OCI-LY3 (cell line): ENCODE measurements around the gene GIPR.

Experiments used
- EZH2phosphoT487 ChIP-seq: fragments of 200-600 bp; shearing (Covaris generic); IDR thresholded peaks from 2 replicates; pipeline ENCODE4 v1.6.1; 2018; ENCODE audit warnings: antibody characterized with exemption, mixed run types, low read depth
- TF ChIP-seq, protein P1 (sequence below): fragments of 200-600, 300-600 bp; sonication (generic); IDR thresholded peaks from 2 replicates; pipeline ENCODE4 v1.5.1; 2014; ENCODE audit warnings: antibody characterized with exemption, low read length, low read depth

DNA sequence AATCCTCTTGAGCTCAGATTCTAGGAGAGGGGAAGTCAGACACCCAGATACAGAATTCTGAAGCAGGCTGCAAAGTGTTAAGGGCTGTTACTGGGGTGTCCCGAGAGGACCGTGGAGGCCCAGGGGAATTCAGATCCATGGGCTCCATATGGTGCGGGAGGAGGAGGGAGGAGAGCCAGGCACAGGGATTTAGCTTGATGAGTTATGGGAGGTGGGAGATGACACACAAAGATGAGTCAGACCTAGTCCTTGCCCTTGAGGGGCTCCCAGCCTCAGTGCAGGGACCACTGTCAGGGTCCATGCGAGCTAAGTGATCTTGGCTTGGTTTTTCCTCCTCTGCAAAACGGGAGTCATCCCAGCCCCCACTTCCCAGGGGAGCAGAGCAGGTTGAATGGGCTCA is 14.4 kb upstream of the GIPR start:
- TF ChIP-seq, protein P1, sequence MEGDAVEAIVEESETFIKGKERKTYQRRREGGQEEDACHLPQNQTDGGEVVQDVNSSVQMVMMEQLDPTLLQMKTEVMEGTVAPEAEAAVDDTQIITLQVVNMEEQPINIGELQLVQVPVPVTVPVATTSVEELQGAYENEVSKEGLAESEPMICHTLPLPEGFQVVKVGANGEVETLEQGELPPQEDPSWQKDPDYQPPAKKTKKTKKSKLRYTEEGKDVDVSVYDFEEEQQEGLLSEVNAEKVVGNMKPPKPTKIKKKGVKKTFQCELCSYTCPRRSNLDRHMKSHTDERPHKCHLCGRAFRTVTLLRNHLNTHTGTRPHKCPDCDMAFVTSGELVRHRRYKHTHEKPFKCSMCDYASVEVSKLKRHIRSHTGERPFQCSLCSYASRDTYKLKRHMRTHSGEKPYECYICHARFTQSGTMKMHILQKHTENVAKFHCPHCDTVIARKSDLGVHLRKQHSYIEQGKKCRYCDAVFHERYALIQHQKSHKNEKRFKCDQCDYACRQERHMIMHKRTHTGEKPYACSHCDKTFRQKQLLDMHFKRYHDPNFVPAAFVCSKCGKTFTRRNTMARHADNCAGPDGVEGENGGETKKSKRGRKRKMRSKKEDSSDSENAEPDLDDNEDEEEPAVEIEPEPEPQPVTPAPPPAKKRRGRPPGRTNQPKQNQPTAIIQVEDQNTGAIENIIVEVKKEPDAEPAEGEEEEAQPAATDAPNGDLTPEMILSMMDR = no peak
- TF ChIP-seq EZH2phosphoT487 = no peak
